Tongue (tissue), 2 donors: ENCODE measurements around the gene ME2. TPM values are rescaled to one million over a fixed set of nuclear protein-coding genes. Genes with fewer than 3 reads are reported as not detected.
"Not testable (repeated sequence)": the region's sequence is repeated elsewhere in the genome, so short reads cannot be mapped to it uniquely, and the experiment has no call there.

Experiments used
- DNase-seq: peaks from one replicate; pipeline ENCODE4 v3.0.0-alpha.2; 2015
- total RNA-seq: library from RNA; depleted of rRNA; stranded (reverse); fragments of >200 nt; gene quantifications from one replicate; pipeline ENCODE4 v1.2.3, GENCODE V29; 2014

Gene ME2
- total RNA-seq, 1 donor from 2014 or later, result 40.2 TPM

GRCh38 chr18:50924372-50924771, 45.5 kb downstream of the ME2 start:
- DNase-seq, result no peak

- DNase-seq, result no peak
These were observed 47.6 kb downstream of the ME2 start for GRCh38 chr18:50926521-50926920.

GRCh38 chr18:50928551-50928950, 49.6 kb downstream of the ME2 start:
- DNase-seq, result no peak

GRCh38 chr18:50933684-50934083, 54.8 kb downstream of the ME2 start:
- no peak for DNase-seq

GRCh38 chr18:50934545-50935211, 55.8 kb downstream of the ME2 start:
- DNase-seq, result no peak

- DNase-seq, result no peak
These were observed 56.7 kb downstream of the ME2 start for GRCh38 chr18:50935493-50936191.

- DNase-seq, result no peak
These were observed 58.3 kb downstream of the ME2 start for GRCh38 chr18:50937183-50937582.

GRCh38 chr18:50938912-50939311, 60.0 kb downstream of the ME2 start:
- no peak for DNase-seq

- DNase-seq, result no peak
These were observed 65.5 kb downstream of the ME2 start for GRCh38 chr18:50944245-50944932.

- DNase-seq, result not testable (repeated sequence)
These were observed 67.0 kb downstream of the ME2 start for GRCh38 chr18:50945918-50946317.

- no peak for DNase-seq
These were observed 69.0 kb downstream of the ME2 start for GRCh38 chr18:50947899-50948298.

- DNase-seq, result no peak
These were observed 70.3 kb downstream of the ME2 start for GRCh38 chr18:50949185-50949584.

- no peak for DNase-seq
These were observed 71.7 kb downstream of the ME2 start for GRCh38 chr18:50950626-50951025.

- DNase-seq, result no peak
These were observed 74.9 kb downstream of the ME2 start for GRCh38 chr18:50953822-50954221.

- no peak for DNase-seq
These were observed 76.3 kb downstream of the ME2 start for GRCh38 chr18:50955253-50955652.

GRCh38 chr18:50956116-50956515, 77.2 kb downstream of the ME2 start:
- DNase-seq, result no peak

- DNase-seq, result no peak
These were observed 83.1 kb downstream of the ME2 start for GRCh38 chr18:50961974-50962373.

- DNase-seq, result peak; percentile 89
These were observed 89.1 kb downstream of the ME2 start, which contains the start of gene ELAC1 for GRCh38 chr18:50967714-50968661. TSS of gene ELAC1 (plus strand) at chr18:50968040. CDS start at chr18:50974405, 6,365 bp downstream.

GRCh38 chr18:50969448-50969847, 90.5 kb downstream of the ME2 start:
- no peak for DNase-seq

GRCh38 chr18:50970006-50970405, 91.1 kb downstream of the ME2 start:
- no peak for DNase-seq

- not testable (repeated sequence) for DNase-seq
These were observed 93.5 kb downstream of the ME2 start for GRCh38 chr18:50972404-50972803.
